OCI-LY3 (cell line): ENCODE data around the gene PDPN.

Source experiments
- H2AFZ ChIP-seq: fragments of 200-600, 300-600 bp; shearing (Covaris generic); 2 replicates; pipeline ENCODE4 v1.6.0; 2014; ENCODE audit warnings: antibody characterized with exemption, low read depth, low read length
- H3K27ac ChIP-seq: fragments of 200-600, 300-600 bp; sonication (generic); 2 replicates; pipeline ENCODE4 v1.5.1; 2014; ENCODE audit warnings: mild to moderate bottlenecking, low read length, moderate library complexity, mixed read lengths
- H3K27me3 ChIP-seq: fragments of 200-600, 300-600 bp; sonication (generic); 2 replicates; pipeline ENCODE4 v1.6.1; 2014; ENCODE audit warnings: low read depth, low read length, mixed read lengths
- H3K36me3 ChIP-seq: fragments of 200-600, 300-600 bp; sonication (generic); replicated peaks from 2 replicates; pipeline ENCODE3; 2014; ENCODE audit warnings: low read depth, low read length, mixed read lengths
- H3K4me1 ChIP-seq: fragments of 300-600, 200-600 bp; sonication (generic); 2 replicates; pipeline ENCODE4 v1.6.1; 2014; ENCODE audit warnings: low read length, mixed read lengths
- H3K4me2 ChIP-seq: fragments of 200-600, 300-600 bp; sonication (generic); 2 replicates; pipeline ENCODE4 v1.6.1; 2014; ENCODE audit warnings: low read length, mixed read lengths
- H3K4me3 ChIP-seq: fragments of 300-600, 200-600 bp; sonication (generic); 2 replicates; pipeline ENCODE4 v1.5.1; 2014; ENCODE audit warnings: antibody characterized with exemption, mild to moderate bottlenecking, low read length, moderate library complexity
- H3K79me2 ChIP-seq: fragments of 300-600, 200-600 bp; shearing (Covaris generic); 2 replicates; pipeline ENCODE4 v1.6.1; 2014; ENCODE audit warnings: mild to moderate bottlenecking, low read length, mixed read lengths
- H3K9ac ChIP-seq: fragments of 300-600, 200-600 bp; shearing (Covaris generic); 2 replicates; pipeline ENCODE4 v1.6.0; 2014; ENCODE audit warnings: mild to moderate bottlenecking, low read length, moderate library complexity
- H3K9me3 ChIP-seq: fragments of 200-600, 300-600 bp; shearing (Covaris generic); 2 replicates; pipeline ENCODE4 v1.6.1; 2014; ENCODE audit warnings: low read length, mixed read lengths; ENCODE audit not compliant: insufficient read depth
- H4K20me1 ChIP-seq: fragments of 200-600, 300-600 bp; sonication (generic); 2 replicates; pipeline ENCODE4 v1.6.1; 2016; ENCODE audit warnings: low read length, mixed read lengths; ENCODE audit not compliant: insufficient read depth
- EZH2phosphoT487 ChIP-seq: fragments of 200-600 bp; shearing (Covaris generic); IDR thresholded peaks from 2 replicates; pipeline ENCODE4 v1.6.1; 2018; ENCODE audit warnings: antibody characterized with exemption, mixed run types, low read depth
- TF ChIP-seq, protein P1 (sequence below): fragments of 200-600, 300-600 bp; sonication (generic); IDR thresholded peaks from 2 replicates; pipeline ENCODE4 v1.5.1; 2014; ENCODE audit warnings: antibody characterized with exemption, low read length, low read depth

PDPN gene

DNA sequence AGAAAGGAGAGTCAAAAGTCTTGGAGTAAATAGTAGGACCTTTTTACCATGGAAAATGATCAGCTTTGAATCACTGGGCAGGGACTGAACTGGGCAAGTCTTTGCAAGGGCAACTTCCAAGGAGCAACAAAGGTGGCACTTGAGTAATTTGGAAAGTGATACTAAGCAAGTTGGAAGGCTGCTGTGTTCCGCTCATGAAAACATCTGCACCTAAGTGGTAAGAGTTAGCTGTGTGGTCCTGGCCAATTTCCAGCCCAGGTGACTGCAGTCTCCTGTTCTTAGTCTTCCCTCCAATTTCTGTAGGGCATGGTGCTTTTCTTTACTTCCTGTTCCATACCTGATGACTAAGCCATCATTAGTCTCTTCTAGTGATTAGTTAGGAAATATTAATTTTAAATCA, 80.8 kb downstream of the PDPN start:
- TF ChIP-seq, protein P1, sequence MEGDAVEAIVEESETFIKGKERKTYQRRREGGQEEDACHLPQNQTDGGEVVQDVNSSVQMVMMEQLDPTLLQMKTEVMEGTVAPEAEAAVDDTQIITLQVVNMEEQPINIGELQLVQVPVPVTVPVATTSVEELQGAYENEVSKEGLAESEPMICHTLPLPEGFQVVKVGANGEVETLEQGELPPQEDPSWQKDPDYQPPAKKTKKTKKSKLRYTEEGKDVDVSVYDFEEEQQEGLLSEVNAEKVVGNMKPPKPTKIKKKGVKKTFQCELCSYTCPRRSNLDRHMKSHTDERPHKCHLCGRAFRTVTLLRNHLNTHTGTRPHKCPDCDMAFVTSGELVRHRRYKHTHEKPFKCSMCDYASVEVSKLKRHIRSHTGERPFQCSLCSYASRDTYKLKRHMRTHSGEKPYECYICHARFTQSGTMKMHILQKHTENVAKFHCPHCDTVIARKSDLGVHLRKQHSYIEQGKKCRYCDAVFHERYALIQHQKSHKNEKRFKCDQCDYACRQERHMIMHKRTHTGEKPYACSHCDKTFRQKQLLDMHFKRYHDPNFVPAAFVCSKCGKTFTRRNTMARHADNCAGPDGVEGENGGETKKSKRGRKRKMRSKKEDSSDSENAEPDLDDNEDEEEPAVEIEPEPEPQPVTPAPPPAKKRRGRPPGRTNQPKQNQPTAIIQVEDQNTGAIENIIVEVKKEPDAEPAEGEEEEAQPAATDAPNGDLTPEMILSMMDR: no peak
- no peak for TF ChIP-seq EZH2phosphoT487
- no peaks in the 10 kb centered on the region for H3K36me3 ChIP-seq
- H3K4me3 ChIP-seq: peak overlapping the region; percentile 28
- no peaks in the 10 kb centered on the region for H3K27me3 ChIP-seq
- H2AFZ ChIP-seq: 0 out of 2 replicates have a peak overlapping the region, but pooled peaks have one; percentile 25
- H3K27ac ChIP-seq: peak overlapping the region; percentile 57
- peak overlapping the region; percentile 52 for H3K4me2 ChIP-seq
- peak overlapping the region; percentile 50; the same call in 1 of the 2 replicates for H3K9ac ChIP-seq
- no peaks in the 10 kb centered on the region for H4K20me1 ChIP-seq
- H3K4me1 ChIP-seq: peaks cover 46% of the 10 kb centered on the region
- H3K79me2 ChIP-seq: peaks cover 9% of the 10 kb centered on the region; the same call in 1 of the 2 replicates
- H3K9me3 ChIP-seq: no peaks in the 10 kb centered on the region

DNA sequence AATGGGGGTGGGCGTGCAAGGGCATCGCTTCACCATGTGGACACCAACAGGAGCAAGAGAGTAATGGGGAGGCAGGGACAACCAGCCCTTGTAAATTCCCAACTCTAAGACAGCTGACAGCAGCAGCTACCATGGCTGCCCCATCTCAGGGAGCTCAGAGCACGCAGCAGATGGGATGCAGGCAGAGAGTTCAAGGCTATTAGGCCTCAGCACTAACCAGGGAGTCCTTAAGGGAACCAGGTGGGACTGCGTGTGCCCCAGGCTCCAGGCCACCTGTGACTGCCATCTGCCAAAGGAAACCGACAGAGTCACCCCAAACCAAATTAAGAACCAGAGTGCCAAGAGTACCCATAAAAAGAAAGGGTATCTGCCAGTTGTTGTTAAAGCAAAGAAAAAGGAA, 82.7 kb downstream of the PDPN start:
- no peak overlapping the region for H3K4me3 ChIP-seq
- H3K4me1 ChIP-seq: peaks cover 46% of the 10 kb centered on the region
- H3K4me2 ChIP-seq: peak overlapping the region; percentile 43
- peaks cover 9% of the 10 kb centered on the region; the same call in 1 of the 2 replicates for H3K79me2 ChIP-seq
- H3K27me3 ChIP-seq: no peaks in the 10 kb centered on the region
- H2AFZ ChIP-seq: no peak overlapping the region
- H3K36me3 ChIP-seq: no peaks in the 10 kb centered on the region
- no peak overlapping the region for H3K27ac ChIP-seq
- no peaks in the 10 kb centered on the region for H3K9me3 ChIP-seq
- no peak for TF ChIP-seq EZH2phosphoT487
- TF ChIP-seq, protein P1: no peak
- no peaks in the 10 kb centered on the region for H4K20me1 ChIP-seq
- H3K9ac ChIP-seq: no peak overlapping the region
